HG03439 (cell line): Measurements from ENCODE around the gene CEACAM16.

Experiments
- ATAC-seq: cut with Tn5 transposase; IDR thresholded peaks from one replicate; pipeline ENCODE4 v1.9.1; 2021; ENCODE audit warnings: mild to moderate bottlenecking, moderate library complexity; ENCODE audit not compliant: unreplicated experiment

Gene CEACAM16

GRCh38 chr19:44745341-44745831 is 46.4 kb downstream of the CEACAM16 start:
- ATAC-seq = no peak

GRCh38 chr19:44745887-44746600 is 47.1 kb downstream of the CEACAM16 start:
- no peak for ATAC-seq

- ATAC-seq = no peak
These were observed 47.6 kb downstream of the CEACAM16 start for GRCh38 chr19:44746616-44746945.

- ATAC-seq = no peak
These were observed 48.2 kb downstream of the CEACAM16 start for GRCh38 chr19:44746946-44747738.

- no peak for ATAC-seq
These were observed 48.9 kb downstream of the CEACAM16 start for GRCh38 chr19:44747739-44748425.

- ATAC-seq = peak; percentile 31
These were observed 49.7 kb downstream of the CEACAM16 start, which contains the start of gene BCL3 for GRCh38 chr19:44748426-44749254. TSS of gene BCL3 (plus strand) at chr19:44748708. CDS start at chr19:44748791, 83 bp downstream.

- ATAC-seq = no peak
These were observed 50.3 kb downstream of the CEACAM16 start for GRCh38 chr19:44749292-44749691.

GRCh38 chr19:44749994-44750393 is 51.0 kb downstream of the CEACAM16 start:
- no peak for ATAC-seq

GRCh38 chr19:44752123-44752815 is 53.3 kb downstream of the CEACAM16 start:
- ATAC-seq = no peak

- ATAC-seq = peak; percentile 57
These were observed 54.1 kb downstream of the CEACAM16 start for GRCh38 chr19:44752816-44753625.

GRCh38 chr19:44753626-44753931 is 54.6 kb downstream of the CEACAM16 start:
- no peak for ATAC-seq

- no peak for ATAC-seq
These were observed 55.2 kb downstream of the CEACAM16 start for GRCh38 chr19:44753932-44754749.

- ATAC-seq = no peak
These were observed 55.8 kb downstream of the CEACAM16 start for GRCh38 chr19:44754750-44755080.

GRCh38 chr19:44755219-44755618 is 56.3 kb downstream of the CEACAM16 start:
- no peak for ATAC-seq

GRCh38 chr19:44756089-44756562 is 57.2 kb downstream of the CEACAM16 start:
- no peak for ATAC-seq

- ATAC-seq = no peak
These were observed 58.2 kb downstream of the CEACAM16 start for GRCh38 chr19:44757057-44757734.

- ATAC-seq = no peak
These were observed 59.0 kb downstream of the CEACAM16 start for GRCh38 chr19:44757735-44758505.
